Dedifferentiated amniotic fluid mesenchymal stem cell (primary cell): ENCODE measurements around the gene GFRA1.

ENCODE experiments used
- DNase-seq: peaks from one replicate; pipeline ENCODE4 v3.0.0-alpha.2; 2016; ENCODE audit errors: extremely low spot score

The GFRA1 gene

DNA sequence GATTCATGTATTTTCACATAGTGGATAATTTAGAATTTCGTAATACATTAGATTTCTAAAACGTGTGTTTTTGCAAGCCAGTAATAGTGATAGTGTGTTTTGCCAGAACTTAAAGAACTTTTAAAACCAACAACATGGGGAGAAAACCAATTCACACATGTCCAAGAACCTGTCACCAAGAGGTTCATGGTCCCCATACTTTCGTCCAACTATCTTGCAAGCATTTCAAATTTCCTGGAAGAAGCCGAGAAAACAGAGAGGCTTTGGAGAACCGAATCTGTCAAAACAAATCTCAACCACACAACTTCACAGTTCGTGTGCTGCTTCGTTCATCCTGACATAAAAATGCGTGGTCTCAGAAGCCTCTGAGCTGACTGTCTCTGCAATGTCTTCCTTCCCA, 31.9 kb downstream of the GFRA1 start:
- no peak for DNase-seq

- DNase-seq: no peak
Measured at GRCh38 chr10:116240157-116240950, 32.7 kb downstream of the GFRA1 start.

GRCh38 chr10:116239229-116239628, 33.8 kb downstream of the GFRA1 start:
- no peak for DNase-seq

DNA sequence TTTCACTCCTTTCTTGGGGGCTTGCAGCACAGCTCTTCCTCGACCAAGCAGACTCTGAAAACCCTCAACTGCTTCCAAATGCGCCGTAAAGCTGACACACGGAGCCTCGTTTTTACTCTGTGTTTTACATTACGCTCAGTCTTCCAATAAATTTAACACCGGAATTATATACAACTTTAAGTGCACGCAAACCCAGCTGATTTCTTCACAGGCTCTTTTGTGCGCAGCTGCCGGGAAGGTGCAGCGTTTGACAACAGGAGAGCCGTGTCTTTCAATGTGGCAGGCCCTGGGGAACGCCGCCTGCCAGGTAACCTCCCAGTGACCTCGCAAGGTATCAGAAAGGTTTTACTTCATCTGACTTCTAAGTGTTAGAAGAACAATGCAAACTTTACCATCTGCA, 35.0 kb downstream of the GFRA1 start:
- DNase-seq: no peak

DNA sequence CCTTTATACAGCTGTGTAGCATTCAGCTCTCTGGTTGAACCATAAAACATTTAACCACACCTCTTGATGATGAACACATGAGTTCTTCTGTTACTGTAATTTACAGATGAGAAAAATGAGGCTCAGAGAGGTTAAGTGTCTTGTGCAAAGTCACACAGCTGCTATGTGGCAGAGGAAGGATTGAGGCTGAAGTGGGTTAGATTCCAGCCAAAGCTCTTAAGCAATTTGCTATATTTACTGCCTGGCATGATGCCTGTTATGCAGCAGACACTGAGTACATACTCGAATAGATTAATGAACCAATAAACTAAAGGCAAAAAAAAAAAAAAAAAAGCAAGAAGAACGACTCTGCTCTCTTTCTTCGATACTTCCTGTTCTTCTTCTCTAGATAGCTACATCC, 35.7 kb downstream of the GFRA1 start:
- no peak for DNase-seq

DNA sequence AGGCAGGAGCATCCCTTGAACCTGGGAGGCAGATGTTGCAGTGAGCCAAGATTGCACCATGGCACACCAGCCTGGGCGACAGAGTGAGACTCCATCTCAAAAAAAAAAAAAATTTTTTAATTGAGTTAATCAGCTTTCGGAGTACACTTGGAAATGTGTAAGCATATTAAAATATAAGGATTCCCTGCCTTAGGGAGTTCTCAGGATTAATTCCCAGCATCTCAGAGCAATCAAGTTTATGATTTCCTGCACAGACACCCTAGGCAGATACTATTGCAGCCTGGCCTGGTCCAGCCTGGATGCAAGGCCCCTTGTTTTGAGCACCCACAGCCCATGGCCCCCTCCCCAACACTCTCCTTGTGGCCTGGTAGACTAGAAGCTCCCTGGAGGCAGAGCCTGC, 39.8 kb downstream of the GFRA1 start:
- no peak for DNase-seq

- no peak for DNase-seq
Measured at GRCh38 chr10:116232613-116233012, 40.4 kb downstream of the GFRA1 start.

DNA sequence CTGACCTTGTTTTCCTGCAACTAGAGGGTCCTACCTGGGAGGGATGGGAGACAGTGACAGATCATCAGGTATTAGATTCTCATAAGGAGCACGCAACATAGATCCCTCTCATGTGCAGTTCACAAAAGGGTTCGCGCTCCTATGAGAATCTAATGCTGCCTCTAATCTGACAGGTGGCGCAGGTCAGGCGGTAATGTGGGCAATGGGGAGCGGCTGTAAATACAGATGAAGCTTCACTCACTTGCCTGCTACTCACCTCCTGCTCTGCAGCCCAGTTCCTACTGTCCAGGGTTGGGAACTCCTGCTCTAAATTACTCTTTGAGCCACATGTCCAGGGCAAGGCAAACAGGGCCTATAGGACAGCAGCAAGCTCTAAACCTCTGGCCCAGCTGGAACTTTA, 46.2 kb downstream of the GFRA1 start:
- DNase-seq: no peak

- no peak for DNase-seq
Measured at GRCh38 chr10:116226053-116226452, 47.0 kb downstream of the GFRA1 start.

- no peak for DNase-seq
Measured at GRCh38 chr10:116223289-116223688, 49.7 kb downstream of the GFRA1 start.

DNA sequence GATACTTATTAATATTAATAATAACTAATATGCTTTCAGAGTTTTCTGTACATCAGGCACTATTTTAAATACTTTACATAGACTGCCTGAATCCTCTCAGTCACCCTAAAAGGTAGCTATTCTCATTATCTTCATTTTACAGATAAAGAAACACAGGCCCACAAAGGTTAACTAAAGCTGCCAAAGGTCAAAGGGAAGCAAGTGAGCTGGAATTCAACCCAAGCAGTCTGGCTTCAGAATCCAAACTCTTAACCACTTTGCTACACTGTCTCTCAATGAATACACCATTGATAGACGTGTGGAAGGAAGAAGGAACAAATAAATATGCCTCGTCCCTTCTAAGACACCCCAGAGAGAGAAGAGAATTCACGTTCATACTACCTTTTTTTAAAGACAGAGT, 52.0 kb downstream of the GFRA1 start:
- DNase-seq: no peak

DNA sequence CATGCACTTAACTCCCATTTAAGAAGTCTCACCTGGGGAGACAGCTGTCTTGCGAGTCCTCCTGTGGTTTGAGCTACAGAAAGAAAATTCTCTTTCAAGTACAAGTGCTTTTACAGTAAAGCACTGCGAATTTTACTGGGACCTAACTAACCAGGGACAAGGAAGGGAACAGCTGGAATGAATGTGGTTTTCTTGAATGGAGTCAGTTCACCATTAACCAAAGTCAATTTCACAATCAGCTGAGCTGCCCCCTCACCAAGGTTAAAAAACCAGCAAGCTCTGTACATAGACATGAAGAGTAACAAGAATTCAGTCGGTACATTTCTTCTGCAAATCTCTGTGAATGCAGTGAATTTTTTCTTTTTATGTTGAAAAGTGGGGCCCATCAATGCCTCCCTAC, 56.3 kb downstream of the GFRA1 start:
- DNase-seq: no peak

- DNase-seq: no peak
Measured at GRCh38 chr10:116215651-116216050, 57.4 kb downstream of the GFRA1 start.

GRCh38 chr10:116211682-116212081, 61.3 kb downstream of the GFRA1 start:
- DNase-seq: peak; percentile 58

DNA sequence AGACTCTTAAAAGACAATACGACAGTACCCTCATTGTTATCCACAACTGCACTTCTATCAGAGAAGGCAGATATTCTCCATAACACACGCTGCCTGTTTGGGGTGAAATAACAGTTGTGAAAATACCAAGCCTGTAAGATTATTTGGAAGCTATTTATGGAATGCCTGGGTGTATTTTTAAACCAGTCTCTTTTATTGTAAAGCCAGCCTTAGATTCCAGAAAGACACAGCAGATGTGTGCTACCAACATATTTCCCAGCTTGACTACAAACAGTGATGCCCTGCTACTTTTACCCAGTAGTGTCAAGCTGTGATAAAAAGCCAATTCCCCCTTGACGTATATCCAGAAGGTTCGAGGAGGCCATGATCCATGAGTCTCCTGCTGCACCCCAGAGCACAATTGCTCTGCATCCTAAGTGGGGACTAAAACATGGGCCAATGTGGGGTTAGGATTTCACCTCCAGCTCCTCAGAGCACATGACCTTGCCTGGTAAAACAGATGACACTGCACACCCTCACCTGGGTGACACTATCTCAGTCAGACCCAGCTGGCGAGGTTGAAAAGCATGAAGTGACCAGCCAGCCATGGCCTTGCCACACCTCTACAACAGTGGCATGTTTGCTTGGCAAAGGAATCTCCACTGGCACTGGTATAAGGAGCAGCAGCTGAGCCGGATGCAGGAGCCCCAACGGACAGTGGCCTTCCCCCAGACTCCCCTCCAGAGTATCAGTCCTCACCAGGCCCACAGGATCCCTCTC, 62.2 kb downstream of the GFRA1 start:
- DNase-seq: no peak

- no peak for DNase-seq
Measured at GRCh38 chr10:116209781-116210180, 63.2 kb downstream of the GFRA1 start.

GRCh38 chr10:116208956-116209567, 63.9 kb downstream of the GFRA1 start:
- DNase-seq: no peak

DNA sequence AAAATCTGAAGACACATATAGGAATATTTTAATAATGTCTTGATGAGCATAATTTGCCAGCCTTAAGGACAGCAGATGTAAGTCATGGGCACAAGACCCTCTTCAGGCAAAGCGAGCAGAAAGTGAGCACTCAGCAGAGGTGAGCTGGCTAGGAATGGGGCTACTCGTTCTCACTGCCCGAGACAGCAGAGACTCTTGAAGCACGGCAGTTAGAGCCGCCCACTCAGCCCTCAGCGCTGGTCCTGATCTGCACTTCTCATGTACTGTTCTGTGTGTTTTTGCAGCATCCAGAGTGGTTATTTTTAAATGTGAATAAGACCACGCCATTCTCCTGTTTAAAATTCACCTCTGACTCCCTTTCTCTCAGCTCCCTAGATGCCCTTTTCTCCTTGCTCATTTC, 65.3 kb downstream of the GFRA1 start:
- no peak for DNase-seq

DNA sequence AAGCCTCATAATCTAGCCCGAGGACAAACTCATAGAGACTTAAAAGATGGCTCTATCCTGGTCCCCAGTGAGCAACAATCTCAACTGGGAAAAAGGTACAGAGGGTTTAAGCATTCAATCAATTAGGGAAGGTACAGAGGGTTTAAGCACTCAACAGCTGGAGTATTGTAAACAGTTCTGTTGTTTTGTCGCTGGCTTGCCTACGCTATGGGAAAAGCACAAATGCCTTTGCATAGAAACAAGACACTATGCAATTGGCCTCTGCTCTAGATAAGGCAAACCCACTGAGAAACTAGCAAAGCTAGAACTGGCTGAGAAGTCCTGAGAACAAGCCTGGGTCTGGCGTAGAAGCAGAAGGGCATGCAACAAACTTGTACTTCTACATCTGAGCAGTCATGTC, 69.3 kb downstream of the GFRA1 start:
- DNase-seq: no peak

GRCh38 chr10:116201670-116202430, 71.2 kb downstream of the GFRA1 start:
- no peak for DNase-seq

GRCh38 chr10:116201011-116201410, 72.0 kb downstream of the GFRA1 start:
- DNase-seq: no peak

DNA sequence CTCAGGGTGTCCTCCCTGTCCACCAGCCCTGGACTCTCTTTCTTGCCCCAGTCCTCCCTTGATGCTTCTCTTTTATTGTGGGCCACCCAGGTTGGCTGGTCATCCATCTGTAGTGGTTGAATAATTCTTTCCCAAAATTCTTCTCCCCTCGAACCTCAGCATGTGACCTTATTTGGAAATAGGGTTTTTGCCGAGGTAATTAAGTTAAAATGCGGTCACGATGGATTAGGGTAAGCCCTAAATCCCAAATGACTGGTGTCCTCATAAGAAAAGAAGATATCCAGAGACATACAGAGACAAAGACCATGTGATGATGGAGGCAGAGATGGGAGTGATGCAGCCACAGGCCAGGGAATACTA, 74.3 kb downstream of the GFRA1 start:
- no peak for DNase-seq
